HPDE6-E6E7 (cell line): Measurements from ENCODE around the gene ADAMTSL3.

Source experiments
- DNase-seq: peaks from one replicate; pipeline ENCODE4 v3.0.0; 2011; ENCODE audit warnings: missing footprints; ENCODE audit errors: extremely low spot score

ADAMTSL3 gene

GRCh38 chr15:83886321-83886720 is 232.4 kb downstream of the ADAMTSL3 start:
- no peak for DNase-seq

GRCh38 chr15:83887404-83887803 is 233.5 kb downstream of the ADAMTSL3 start:
- no peak for DNase-seq

DNA sequence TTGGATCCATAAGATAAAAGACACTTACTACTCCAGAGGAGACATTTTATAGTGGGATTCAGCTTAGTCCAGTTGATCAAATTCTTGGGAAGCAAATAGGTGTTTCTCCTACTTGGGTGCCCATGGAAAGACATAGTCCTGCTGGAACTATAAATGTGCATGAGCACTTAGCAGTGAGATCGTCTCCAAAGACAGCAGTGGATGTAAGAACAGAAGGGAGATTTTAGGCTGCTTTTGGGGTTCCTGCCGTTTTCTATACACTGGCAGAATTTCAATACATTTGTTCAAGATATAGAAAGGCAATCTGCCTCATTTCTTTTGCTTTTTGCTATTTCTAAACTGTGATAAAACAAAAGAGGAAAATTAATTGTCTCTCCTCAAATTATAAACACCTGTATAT is 234.0 kb downstream of the ADAMTSL3 start:
- no peak for DNase-seq

- DNase-seq: no peak
Measured at GRCh38 chr15:83889995-83890394, 236.1 kb downstream of the ADAMTSL3 start.

- DNase-seq: no peak
Measured at GRCh38 chr15:83890587-83890986, 236.7 kb downstream of the ADAMTSL3 start.

- no peak for DNase-seq
Measured at GRCh38 chr15:83892498-83892897, 238.6 kb downstream of the ADAMTSL3 start.

DNA sequence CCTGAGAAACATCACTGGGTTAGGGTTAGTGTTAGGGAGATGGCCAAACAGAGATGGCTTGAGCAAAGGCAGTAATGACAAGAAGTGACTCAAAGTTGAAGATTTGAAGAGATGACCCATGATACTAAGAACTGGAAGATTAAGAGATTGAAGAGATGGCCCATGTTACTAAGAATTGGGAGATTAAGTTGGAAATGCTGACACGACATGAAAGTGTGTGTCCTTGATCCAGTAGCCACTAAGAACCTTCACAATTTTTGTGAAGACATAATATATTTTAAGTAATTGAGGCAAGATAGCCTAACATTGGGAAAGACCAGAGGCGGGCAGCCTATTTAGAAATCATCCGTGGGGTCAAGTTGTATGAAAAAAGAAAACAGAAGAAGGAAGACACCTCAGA is 239.4 kb downstream of the ADAMTSL3 start:
- no peak for DNase-seq

- no peak for DNase-seq
Measured at GRCh38 chr15:83897037-83897436, 243.1 kb downstream of the ADAMTSL3 start.

DNA sequence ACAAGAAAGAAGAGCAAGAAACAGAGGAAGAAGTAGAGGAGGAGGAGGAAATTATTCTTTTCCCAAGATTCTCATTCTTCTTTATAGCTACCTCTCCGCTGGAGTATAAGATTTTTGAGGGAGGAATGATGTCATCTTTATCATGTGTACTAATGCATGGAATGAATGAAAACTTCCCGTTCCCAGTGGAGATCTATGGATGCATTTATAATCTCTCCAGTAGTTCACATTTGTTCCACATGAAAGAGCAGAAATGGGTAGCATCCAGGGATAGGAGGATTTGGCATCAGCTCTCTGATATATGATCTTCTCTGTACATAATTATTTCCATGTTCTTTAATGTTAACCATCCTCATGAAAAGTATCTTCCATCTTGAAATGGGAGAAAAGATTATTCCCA is 244.4 kb downstream of the ADAMTSL3 start:
- DNase-seq: no peak

GRCh38 chr15:83899670-83900069 is 245.7 kb downstream of the ADAMTSL3 start:
- DNase-seq: no peak

DNA sequence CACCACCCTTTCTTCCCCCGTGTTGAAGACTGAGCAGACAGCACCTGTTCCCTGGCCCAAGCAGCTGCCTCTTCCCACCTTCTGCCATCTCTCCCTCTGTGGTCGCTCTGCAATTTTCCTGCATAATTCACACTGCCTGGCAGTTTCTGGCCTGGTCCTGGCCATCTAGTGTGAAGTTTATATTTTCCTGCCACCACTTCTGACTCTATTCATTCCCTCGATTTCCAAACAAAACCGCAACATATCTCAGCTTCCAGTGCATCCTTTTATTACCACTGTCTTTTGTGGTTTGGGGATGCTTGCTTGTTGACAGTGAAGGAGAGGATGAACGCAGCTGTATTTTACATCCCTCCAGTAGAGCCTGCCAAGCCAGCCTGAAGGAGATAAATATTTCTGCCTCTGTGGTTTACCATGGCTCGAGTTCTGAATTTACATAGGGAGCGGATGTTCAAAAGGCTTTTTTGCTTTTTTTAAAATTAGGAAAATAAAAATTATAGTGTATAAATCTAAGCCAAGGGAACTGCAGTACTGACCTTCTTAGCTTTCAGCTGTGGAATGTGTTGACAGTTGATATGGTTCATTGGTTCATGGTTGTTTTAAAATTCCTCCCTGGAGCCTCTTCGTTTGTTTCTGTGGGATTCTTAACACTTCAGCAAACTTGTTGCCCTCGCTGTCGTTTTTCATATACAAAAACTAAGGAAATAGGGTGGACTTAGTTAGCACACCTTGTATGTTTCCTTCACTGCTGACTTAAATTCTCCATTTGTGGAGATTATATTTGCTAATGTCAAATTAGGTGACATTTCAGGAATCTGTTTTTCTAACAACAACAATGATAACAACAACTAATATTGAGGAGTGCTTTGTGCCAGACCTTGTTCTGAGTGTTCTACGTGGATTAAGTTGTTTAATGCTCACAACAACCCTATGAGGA is 250.5 kb downstream of the ADAMTSL3 start:
- DNase-seq: no peak

DNA sequence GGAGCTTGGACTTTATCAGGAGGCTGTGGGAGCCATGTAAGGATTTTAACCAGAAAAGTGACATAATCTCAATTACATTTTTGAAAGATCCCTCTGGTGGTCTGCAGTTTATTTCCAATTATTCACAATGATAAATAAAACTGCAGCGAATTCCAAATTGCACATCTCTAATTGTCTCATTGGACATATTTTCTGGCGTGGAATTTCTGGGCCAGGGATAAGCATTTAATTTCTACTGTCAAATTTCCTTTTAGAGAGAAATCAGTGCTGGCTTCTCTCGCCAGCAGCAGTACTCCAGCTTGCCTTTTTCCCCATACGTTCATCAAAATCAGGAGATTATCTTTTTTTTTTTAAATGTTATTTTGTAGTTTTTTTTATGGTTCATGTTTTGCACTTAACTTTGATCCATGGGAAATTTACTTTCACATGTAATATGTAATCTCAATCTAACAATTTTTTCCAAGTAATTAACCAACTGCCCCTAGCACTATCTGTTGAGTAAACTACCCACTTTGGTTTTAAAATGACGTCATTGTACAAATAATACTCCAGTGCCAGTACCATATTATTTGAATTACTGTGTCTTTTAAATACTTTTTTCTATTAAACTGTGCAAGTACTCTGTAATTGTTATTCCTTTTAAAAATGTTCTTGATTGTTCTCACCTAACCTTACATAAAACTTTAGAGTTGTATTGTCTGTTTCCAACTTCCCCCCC is 251.8 kb downstream of the ADAMTSL3 start:
- DNase-seq: no peak

DNA sequence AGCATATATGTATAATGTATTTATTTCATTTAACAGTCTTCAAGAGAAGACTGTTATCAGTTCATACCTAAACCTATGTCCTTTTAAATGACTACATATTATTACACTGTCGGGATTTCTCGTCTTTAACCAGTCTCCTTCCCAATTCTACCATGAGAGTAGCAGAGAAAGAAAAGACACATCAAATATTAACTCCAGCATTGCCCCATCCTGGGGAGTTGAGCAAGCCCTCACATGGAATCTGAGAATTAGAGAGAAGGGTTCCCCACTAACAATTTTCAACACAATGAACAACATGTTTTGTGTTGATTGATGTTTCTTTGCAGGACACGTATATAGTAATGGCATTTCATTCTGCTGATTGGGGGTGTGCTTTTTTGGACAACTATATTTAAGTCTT is 257.4 kb downstream of the ADAMTSL3 start:
- DNase-seq: no peak

DNA sequence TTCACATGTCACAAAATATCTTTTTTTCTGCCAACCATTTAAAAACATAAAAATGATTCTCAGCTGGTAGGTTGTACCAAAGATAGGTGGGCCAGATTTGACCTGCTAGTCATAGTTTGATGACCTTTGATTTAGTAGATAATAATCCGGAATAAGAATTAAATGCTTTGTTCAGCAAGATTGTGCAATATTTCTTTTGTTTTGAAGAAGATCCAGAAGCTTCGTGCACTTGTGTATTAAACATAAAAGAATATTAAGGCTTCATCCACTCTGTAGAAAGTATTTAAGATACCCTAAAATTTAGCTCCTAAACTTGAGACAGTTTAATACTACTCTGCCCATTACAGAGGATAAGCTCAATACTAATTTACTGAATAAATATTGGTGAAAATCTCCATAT is 258.4 kb downstream of the ADAMTSL3 start:
- no peak for DNase-seq

DNA sequence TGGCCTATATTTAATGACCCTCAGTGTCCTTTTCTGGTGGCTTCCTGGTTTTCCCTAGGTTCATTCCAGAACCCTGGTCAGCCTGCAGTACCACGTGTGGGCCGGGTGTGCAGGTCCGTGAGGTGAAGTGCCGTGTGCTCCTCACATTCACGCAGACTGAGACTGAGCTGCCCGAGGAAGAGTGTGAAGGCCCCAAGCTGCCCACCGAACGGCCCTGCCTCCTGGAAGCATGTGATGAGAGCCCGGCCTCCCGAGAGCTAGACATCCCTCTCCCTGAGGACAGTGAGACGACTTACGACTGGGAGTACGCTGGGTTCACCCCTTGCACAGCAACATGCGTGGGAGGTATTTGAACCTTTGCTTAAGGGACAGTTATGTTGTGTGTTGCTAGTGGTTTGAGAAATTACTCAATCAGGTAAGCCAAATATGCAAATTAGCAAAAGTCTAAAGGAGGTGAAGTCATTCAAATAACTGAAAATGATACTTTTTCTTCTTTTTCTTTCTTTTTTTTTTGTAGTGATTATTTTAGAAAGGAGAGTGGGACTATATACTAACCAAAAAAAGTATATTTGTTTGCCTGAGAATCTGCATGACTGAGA is 259.2 kb downstream of the ADAMTSL3 start:
- DNase-seq: no peak

GRCh38 chr15:83914906-83915305 is 261.0 kb downstream of the ADAMTSL3 start:
- DNase-seq: no peak

GRCh38 chr15:83917432-83917831 is 263.5 kb downstream of the ADAMTSL3 start:
- DNase-seq: no peak

DNA sequence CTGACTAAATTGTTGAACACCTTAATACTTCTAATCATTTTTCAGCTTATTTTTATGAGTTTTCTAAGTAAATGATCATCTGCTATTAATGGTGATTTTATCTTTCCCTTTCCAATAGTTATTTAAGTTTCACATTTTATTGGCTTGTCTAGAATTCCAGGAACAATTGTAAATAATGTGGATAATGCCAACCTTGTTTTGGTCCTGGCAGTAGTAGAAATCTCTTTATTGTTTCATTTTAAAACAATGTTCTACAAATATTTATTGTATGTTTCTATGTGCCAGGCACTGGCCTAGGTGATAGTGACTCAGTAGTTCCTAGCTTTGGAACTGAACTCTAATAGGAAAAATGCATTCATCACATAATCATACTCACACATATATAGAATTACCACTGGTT is 264.1 kb downstream of the ADAMTSL3 start:
- DNase-seq: no peak

GRCh38 chr15:83919319-83919830 is 265.5 kb downstream of the ADAMTSL3 start:
- DNase-seq: no peak

- no peak for DNase-seq
Measured at GRCh38 chr15:83919978-83920510, 266.1 kb downstream of the ADAMTSL3 start.

DNA sequence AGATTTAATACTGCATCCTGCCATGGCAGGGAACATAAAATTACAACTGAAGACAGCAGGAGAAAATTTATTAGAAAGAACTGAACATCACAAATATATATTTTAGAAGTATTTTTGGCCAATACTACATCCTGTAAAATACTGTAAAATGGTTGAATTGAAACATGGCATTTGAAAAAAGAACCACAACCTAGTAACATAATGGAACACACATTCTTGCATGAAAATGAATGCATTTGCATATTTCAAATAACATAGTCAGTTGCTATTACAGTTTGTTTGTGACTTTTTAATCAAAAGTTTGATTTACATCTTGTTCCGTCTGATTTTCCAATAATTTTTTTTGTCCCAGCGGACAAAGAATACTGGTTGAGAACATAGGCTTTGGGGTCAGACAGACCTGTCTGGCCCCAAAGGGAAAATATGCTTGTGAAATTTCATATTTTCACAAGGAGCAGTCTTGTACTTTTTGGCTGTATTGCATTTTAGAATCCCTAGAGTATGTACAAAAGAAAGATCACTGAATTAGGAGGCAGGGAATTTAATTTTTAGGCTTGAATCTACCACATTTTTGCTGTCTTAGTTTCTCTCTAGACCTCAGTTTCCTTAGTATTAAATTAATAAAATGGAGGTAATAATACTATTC is 268.8 kb downstream of the ADAMTSL3 start:
- no peak for DNase-seq

DNA sequence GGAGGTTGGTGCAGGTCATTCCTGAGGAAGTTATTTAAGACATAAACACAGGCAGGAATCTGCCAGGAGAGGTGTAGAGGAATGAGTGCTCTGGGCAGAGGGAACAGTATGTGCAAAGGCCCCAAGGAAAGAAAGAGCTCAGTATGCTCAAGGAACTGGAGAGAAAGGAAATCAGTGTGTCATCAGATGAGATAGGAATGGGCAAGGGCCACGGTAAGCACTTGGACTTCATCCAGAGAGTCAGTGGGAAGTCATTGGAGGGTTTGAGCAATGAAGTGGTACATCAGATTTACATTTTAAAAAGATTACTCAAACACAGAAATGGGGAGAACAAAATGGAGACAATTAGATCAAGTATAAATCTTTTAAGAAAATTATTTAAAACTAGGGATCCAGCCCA is 272.2 kb downstream of the ADAMTSL3 start:
- DNase-seq: no peak
